ENCODE data around the gene ZSWIM6. TPM values are rescaled to one million over a fixed set of nuclear protein-coding genes. Genes with fewer than 3 reads are reported as not detected.

The ZSWIM6 gene
- total and polyA plus RNA-seq, 2 donors, result 3.7 to 9.0 TPM

DNA sequence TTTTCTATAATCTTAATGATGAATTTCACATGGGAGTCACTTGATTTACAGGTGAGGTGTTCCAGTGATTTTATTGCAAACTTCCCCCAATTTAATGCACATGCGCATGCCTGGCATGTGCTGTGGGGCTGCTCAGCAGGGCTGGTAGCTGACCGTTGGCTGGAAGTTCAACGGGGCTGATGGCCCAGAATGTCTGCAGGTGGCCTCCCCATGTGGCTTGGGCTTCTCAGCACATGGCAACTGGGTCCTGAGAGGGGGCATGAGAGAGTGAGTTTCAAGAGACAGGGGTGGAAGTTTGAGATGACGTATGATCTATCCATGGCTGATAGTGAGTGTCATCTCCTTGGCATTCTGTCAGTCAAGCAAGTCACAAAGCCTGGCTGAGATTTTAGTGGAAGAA is 259.8 kb downstream of the ZSWIM6 start:
- Histone ChIP-seq H3K36me3 (ENCODE audit: control insufficient read depth in 2 of 2, insufficient read depth in 2 of 2, low read length in 1 of 2) (no peaks in the 10 kb centered on the region), H3K4me1 (ENCODE audit: control insufficient read depth in 2 of 2, insufficient read depth in 2 of 2, low read length in 2 of 2) (peaks cover 0 to 14% of the 10 kb centered on the region in 2 donors), H3K9me3 (ENCODE audit: control insufficient read depth in 2 of 2, insufficient read depth in 1 of 2, low read length in 1 of 2) (no peaks in the 10 kb centered on the region), H3K4me3 (ENCODE audit: low read length in 2 of 2) (no peak overlapping the region), H3K27ac (ENCODE audit: low read depth in 1 of 2, low read length in 1 of 2) (no peak overlapping the region), H3K27me3 (ENCODE audit: control insufficient read depth in 2 of 2, insufficient read depth in 1 of 2, low read length in 1 of 2) (no peaks in the 10 kb centered on the region)
- WGBS, result 97% methylated on average over 4 of the region's 4 CpGs
- no peak for DNase-seq (ENCODE audit: low read depth in 6 of 9, low spot score in 9 of 9)

DNA sequence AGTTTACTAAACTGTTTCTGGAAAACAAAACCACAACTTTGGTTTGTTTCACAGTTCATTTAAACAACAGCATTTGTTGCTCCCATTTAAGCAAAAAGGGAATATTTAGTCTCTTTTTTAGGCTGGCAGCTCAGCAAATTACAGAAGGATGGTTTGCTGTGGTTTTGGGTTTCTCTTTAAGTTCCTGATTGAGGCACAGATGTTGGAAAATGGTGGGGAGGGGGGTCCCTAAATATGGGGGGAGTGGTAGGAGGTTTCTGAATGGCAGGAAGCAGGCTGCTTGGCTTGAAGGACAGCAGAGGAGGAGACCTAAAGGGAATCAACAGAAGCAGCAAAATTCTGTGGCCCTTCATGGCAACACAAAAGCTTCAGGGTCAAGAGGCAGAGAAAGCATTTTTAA is 263.4 kb downstream of the ZSWIM6 start:
- H3K4me3 ChIP-seq (ENCODE audit: low read length in 2 of 2), result no peak overlapping the region
- H3K36me3 ChIP-seq (ENCODE audit: control insufficient read depth in 2 of 2, insufficient read depth in 2 of 2, low read length in 1 of 2), result no peaks in the 10 kb centered on the region
- H3K9me3 ChIP-seq (ENCODE audit: control insufficient read depth in 2 of 2, insufficient read depth in 1 of 2, low read length in 1 of 2), result no peaks in the 10 kb centered on the region
- no peaks in the 10 kb centered on the region for H3K27me3 ChIP-seq (ENCODE audit: control insufficient read depth in 2 of 2, insufficient read depth in 1 of 2, low read length in 1 of 2)
- H3K4me1 ChIP-seq (ENCODE audit: control insufficient read depth in 2 of 2, insufficient read depth in 2 of 2, low read length in 2 of 2), result peaks cover 22 to 37% of the 10 kb centered on the region in 2 donors
- no peak for DNase-seq (ENCODE audit: low read depth in 6 of 9, low spot score in 9 of 9)
- H3K27ac ChIP-seq (ENCODE audit: low read depth in 1 of 2, low read length in 1 of 2), result no peak overlapping the region

Other genes with a start within 250 kb of the ZSWIM6 start
- gene SMIM15, start 169.8 kb upstream of the ZSWIM6 start, total RNA-seq, result 33.6 TPM
- gene SMIM15, start 169.8 kb upstream of the ZSWIM6 start, polyA plus RNA-seq, result 35.6 TPM